ENCODE results near the gene SHE.
"Not testable (repeated sequence)": the region's sequence is repeated elsewhere in the genome, so short reads cannot be mapped to it uniquely, and the experiment has no call there.

Gene SHE

DNA sequence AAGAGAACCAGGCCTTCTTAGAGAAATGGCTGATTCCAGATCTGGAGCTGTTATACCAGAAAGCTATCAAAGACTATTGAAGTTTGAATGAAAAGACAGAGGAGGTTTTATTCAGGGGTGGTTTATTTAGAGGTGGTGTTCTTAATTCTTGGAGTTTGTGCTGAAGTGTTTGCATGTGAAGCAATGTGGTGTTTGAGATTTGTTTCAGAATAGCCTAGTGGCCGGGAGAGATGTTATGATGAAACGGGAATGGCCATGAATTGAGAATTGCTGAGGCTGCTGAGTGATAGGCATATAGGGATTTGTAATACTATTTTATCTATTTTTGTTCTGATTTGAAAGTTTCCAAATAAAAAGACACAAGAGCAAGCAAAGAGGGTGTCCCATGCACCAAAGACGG is 10.5 kb upstream of the SHE start:
- DNase-seq, result no peak

DNA sequence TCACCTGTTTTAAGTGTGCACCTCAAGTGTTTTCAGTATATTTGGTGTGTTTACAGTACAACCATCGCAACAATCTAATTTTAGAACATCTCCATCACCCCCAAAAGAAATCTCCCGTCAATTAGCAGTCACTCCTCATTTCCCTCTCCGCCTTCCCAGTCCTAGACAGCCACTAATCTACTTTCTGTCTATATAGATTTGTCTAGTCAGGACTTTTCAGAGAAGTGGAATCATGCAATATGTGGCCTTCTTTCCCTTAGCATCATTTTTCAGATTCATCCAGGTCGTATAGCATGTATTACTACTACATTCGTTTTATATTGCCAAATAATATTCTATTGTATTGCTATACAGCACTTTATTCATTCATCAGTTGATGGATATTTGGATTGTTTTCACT is 1.7 kb upstream of the SHE start:
- DNase-seq, result no peak

DNA sequence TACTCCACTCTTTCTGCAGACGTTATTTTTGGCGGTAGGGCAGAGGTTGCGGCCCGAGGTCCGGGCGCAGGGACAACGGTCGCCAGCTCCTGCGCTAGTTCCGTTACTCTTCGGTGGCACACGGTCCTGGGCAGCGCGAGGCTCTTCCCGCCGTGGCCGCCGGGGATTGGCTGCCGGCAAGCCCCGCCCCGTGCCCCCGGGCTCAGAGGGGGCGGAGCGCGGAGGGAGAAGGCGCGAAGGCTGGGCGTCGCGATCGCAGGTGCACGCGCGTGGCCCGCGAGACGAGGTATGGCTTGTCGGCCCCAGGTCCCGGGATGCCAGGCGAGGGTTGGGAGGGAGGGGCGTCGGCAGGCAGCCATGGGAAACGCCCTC is 518 bp upstream of the SHE start:
- no peak for DNase-seq

DNA sequence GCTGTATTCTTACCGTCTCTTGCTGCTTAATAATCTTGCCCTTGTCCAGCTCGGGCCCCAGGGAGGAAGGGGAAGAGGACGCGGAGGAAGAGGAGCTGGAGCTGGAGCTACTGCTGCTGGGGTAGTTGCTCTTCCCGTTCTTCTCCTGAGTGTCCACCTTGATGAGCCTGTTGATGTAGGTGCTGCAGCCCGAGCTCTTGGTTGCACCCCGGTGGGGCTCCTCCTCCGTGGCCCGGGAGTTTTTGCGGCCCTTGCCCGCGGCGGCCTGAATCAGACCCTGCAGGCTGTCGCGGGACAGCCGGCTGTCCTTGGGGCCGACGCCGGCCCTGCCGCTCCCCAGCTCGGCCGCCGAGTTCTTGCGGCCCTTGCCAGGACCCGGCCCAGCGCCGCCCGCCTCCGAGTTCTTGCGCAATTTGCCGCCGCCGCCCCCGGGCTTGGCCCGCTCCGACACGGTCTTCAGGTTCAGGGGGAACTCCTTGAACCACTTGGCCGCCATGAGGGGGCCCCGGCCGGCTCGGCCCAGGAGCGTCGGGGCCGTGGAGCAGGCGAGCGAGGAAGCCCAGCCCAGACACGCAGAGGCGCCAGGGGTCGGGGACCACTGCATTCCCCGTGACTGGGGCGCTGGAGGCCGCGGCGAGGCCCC is 668 bp downstream of the SHE start:
- no peak for DNase-seq

DNA sequence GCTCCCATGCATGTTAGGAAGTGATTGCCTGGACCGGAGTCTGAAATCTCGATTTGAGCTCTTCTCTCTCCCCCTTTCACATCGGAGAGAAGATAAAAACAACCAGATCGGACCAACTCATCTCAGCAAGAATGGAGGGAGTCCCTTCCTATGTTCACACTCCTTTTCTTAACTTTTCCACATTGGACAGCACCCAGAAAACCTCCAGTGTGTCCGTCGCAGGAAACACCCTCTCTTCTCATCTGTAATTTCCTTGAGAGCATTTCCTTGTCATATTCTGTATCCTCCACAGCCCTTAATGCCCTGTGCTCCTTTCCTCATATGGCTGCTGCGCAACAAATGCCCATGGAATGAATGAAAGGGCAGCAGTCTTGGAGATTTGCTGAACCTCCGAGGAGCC is 1.7 kb downstream of the SHE start:
- DNase-seq, result no peak

DNA sequence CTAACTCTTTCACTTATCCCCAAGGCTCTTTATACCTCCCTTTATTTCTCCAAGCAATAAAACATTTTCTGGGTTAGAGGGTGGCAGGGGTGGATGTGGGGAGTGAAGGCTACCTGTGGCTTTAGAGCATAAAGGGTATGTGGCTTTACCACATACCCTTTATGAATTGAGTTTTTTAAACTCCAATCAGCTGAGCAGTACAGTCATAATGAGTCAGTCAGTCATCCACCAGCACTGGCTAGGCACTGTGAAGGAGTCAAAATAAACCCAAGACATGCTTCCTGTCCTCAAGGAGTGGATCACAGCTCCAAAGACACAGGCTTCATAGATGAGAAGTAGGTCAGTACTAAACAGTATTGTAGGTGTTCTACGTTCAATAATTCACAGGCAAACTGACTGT is 2.8 kb downstream of the SHE start:
- no peak for DNase-seq

DNA sequence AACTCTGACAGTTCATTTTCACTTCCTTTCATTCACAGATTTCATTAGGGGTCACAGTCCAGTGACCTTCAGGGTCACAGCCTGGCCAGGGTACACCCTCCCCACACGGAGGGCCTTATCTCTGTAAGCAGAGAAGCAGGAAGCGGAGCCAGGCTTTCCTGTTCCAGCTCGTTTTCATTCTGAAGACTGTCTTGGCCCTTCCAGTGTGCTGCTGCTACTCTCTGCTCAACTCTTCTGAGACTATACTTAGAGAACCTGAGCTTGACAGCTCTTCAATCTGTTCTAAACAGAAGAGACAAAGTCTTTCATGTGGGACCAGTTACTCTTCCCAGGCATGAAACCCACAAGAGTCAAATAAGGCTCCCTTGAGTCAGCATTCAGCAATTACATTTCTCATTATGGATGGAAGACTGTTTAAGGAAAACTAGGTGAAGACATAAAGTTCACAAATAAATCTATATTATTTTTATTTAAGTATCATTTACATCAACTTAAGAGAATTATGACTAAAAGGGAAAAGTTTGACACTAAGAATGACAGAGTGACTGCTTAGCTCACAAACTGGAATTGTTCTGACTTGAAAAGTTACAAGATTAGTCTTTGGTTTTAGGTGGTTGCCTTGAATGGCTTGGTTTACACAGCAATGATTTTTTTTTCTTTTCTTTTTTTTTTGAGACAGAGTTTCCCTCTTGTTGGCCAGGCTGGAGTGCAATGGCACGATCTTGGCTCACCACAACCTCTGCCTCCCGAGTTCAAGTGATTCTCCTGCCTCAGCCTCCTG is 5.0 kb downstream of the SHE start:
- DNase-seq, result no peak

DNA sequence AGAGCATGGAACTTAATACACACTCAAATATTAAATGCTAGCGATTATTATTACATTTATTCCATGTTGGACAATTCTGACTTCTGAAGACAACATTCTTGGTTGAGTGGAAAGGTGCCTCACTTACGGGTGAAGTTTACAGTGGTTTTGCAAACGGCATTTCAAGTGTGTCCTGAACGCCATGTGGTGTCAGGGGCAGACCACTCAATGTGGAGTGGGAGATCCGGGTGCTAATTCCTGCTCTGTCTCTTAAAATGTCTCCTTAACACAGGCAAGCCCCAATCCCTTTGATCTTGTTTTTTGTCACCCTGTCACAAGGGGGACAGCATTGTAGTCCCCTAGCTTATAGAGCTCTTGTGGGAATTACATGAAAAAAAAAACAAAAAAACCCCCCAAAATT is 5.8 kb downstream of the SHE start:
- no peak for DNase-seq

DNA sequence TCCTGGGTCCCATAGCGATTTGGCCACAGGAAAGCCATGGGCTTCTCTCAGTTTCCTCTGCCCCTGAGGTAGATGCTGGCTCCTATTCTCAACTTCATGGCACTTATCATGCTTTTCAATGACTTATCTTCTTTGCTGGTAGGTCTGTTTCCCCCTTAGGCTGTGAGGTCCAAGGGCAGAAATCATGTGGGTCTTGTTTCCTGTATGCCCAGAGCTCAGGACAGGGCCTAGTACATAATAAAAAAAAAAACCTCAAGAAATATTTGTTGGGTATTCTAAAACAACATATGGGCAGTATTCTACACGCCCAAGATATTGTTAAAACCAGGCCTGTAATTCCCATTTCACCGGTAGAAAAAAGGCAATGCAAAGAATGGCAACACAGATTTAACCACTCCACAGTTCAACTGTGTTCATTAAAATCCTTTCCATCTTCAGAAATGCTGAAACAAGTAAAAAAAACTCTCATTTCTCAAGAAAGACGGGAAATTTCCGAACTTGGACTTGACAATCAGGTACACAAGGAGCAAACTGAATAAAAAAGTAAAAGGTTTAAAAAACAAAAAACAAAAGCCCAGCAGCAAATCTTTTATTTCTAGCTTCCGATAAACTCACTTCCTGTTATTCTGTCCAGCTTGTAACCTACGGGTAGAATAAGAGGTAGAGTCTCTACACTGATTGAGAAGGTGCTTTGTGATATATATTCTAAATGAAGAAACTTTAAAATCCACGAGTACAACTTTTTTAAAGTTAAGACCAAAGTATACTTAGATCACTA is 6.5 kb downstream of the SHE start:
- DNase-seq, result no peak

DNA sequence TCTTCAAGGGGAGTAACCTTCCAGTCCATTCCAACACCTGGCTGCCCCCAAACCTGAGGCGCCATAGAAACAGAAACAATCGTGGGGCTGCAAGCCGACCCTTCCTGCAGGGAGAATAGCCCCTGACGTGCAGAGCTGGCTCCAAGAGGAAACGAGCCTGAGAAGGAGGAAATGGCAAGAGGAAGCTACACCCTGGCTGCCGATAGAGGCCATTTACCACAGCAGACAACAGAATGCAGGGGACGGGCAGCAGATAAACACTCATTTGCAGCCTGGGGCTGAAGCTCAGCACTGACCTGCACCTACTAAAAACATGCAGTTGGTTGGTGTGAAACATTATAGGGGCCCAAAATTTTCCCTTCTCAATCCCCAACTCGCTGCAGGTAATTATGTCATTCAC is 8.9 kb downstream of the SHE start:
- no peak for DNase-seq

DNA sequence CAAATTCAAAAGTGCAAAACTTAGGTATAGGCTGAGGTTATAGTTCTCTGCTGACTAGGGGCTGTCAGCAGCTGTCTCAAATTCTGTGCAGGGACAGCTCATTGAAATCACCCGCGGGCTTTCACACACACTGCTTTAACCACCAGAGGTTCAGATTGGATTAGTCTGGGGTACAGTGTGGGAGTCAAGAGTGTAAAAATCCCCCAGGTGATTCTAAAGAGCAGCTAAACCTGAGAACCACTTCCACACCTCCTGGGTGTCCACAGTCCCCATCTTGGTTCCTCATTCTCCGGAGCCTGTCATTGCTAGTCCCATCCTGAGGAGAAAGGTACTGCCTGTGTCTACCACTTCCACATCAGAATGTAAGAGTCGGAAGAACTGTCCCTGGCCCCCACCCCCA is 10.1 kb downstream of the SHE start:
- no peak for DNase-seq

DNA sequence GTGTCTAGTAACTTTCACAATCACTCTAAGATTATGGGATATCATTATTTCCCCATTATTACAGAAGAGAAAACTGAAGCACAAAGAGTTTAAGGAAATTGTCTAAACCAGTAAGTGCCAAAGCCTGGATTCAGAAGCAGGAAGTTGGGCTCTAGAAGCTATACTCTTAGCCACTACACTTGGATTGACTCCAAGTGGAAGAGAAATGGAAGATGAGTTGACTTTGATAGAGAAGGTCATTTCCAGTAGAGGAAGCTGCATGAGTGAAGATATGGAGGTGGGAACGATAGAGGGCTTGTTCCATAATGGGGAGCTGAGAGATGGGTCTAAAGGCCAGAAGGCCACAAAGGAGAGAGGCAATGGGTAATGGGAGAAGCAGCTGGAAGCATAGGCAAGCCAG is 11.9 kb downstream of the SHE start:
- DNase-seq, result no peak

DNA sequence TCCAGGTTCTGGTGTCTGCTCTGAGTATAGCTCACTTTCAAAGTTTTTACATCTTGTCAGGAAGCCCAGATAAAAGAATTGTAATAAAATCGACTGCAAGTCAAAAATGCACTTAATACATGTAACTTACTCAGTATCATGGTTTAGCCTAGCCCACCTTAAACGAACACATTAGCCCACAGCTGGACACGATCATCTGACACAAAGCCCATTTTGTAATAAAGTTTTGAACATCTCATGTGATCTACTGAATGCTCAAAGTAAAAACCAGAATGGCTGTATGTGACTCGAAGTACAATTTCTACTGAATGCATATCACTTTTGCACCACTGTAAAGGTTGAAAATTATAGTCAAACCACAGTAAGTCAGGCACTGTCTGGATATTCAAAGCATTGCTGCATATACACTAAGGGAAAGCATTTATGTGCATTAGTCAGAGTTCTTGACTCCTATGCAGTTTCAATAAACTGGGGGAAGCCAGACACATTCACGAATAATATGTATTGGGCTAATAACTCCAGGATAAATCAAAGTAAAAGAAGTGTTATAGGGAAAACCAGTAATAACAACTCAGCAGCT is 12.4 kb downstream of the SHE start:
- no peak for DNase-seq

DNA sequence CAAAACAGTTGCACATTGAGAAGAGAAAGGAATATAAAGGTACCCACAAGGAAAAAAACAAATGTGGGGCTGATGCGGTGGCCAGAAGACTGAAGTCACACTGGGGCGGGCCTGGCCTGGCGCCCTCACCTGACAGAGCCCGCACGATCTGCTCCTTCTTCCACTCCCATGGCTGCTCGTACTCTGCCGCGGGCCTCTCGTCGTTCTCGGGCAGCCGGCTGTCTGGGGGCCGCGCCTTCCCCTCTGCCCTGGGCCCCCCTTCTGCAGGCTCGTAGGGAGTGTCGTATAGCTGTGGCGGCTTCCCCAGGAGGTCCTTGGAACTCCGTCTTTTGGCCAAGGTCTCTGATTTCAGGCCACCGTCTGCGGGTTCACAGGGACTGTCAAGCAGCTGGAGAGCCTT is 13.3 kb downstream of the SHE start:
- no peak for DNase-seq

DNA sequence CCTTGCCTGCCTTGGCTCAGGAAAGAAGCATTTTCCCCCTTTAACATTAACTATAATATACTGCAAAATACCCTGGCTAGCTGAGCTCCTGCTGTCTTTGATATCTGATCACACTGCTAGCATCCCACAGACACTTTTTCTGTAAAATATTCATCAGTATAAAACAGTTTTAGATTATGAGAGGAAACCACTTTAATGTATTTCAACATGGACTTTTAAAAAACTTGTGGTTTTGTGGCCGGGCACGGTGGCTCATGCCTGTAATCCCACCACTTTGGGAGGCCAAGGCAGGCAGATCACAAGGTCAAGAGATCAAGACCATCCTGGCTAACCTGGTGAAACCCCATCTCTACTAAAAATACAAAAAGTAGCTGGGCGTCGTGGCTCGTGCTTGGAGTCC is 15.5 kb downstream of the SHE start:
- DNase-seq, result not testable (repeated sequence)

DNA sequence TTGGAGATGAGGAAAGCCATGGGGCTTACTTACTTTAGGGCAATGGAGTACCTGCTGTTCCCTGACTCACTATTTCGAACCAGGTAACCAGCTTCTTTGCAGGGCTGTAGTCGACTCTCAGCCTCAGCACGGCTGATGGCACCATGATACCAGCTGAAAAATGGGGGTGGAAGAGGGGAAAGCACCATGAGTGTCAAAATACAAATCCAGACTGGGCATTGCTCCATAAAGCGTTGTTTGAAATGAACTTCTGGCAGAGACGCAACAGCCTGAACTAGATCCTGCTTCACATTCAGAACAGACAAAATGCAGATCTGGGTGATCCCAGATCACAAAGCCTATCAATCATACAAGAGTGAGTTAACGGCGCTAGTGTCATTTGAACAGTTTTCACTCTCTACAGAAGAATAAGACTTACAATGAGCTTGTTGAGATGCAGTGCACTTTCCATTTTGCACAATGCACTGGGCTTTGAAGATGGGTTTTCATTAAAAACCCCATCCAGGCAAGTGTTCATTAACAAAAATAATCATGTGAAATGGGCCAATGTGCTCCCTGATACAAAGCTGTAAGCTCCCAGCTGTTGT is 16.2 kb downstream of the SHE start:
- no peak for DNase-seq

DNA sequence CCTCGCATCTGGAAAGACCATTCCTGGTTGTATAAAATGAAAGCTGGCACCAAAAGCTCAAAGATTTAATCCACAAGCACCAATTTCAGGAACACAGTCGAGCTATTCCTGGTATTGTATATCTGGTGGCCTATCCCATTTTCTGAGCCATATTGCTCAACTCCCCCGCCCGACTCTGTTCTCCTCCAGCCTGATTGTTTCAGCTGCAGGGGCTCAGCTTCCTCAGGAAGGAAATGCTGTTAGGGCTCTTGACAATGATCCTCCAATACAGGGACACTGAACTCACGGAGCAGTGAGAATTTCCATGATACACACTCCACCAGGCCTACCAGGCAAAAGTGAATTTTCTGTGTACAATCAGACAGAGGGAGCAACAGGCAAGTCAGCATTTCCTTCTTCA is 17.1 kb downstream of the SHE start:
- DNase-seq, result no peak

DNA sequence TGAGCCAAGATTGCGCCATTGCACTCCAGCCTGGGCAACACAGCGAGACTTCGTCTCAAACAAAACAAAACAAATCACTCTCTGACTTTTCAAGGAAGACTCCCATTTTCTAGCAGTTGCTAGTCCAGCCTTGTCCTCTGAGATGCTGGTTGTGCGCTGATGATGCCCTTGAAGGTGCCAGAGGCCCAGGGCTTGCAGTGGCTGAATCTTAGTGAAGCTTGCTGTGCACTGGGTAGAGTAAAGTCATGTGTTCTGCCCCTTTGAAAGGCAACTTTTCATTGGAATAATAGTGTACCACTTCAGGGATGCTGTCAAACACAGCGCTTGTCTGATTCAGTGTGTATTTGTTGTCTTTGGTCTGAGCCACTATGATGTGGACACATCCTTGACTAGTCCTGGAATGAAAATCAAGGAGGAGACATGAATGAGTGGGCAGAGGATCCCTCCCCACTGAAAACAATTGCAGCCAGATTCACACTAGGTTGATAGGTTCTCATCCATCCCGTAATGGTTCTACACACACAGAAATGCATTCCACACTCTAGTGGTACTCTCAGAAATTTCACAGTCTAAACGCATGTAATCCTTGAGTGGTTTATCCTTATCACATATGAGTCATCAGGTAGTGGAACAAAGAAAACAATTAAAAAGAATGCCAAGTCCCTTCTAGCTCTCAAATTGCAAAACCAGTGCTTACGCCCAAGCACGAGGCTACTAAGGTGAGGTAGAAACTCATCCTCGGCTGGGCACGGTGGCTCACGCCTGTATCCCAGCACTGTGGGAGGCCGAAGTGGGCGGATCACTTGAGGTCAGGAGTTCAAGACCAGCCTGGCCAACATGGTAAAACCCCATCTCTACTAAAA is 18.0 kb downstream of the SHE start:
- no peak for DNase-seq

DNA sequence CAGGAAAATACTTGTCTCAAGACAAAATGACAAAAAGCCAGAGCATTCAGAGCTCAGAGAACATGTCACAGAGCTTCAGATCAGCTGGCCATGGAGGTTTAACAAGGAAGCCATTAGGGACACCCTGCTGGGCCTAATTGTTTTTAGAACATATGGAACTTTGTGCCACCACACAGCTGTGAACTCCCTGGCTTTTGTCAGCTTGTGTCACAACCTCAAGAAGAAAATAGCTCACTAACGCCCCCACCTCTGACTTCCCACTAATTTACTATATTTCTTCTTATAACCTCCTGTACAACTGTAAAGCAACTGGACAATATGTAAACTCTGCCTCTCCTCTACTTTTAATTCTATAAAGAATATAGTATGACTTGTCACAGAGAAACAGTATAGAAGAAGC is 21.2 kb downstream of the SHE start:
- DNase-seq, result peak; percentile 79

DNA sequence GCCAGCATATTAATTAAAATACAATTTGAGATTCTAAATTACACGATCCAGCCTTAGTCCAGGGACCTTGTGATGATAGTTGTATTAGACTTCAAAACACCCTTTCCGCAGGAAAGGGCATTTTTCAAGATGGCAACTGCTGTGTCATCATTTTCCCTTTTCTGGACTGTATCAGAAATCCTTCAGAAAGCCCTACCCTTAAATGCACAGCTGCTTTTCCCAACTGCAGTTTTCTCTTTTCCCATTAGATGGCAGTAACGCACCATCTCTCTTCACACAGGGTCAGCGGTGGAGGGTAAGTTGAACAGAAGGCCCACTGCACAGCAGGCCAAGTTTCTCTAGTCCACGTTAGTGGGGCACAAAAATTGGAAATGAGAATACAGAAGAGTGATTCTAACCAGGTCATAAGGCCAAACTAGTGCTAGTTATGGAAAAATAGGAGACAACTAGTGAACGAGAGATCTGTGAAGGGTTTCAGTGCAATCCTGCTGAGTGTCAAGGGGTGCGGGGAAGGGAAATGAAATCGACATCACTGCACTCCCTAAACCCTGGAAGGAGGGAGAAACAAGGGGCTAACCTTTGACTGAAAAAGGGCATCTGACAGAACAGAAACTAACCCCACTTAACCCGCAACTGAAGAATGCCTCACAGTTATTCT is 22.3 kb downstream of the SHE start:
- DNase-seq, result peak; percentile 78

DNA sequence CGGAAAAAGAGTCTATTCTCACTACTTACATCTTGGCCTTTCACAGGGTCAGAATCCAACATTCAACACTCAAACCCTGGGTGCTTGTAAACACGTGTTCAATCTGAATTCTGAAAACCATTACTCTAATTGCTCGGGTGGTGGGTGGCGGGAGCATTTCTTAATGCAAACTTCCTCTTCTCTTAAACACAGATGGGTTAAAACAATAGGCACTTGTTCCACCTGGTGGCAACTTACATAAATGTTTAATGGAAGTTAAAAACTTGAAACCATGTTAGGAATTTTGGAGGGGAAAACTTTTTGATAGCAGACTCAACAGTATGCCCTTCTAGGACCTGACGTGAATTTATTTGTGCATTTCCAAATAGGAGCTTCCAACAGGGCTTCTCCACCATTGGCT is 23.6 kb downstream of the SHE start:
- no peak for DNase-seq

DNA sequence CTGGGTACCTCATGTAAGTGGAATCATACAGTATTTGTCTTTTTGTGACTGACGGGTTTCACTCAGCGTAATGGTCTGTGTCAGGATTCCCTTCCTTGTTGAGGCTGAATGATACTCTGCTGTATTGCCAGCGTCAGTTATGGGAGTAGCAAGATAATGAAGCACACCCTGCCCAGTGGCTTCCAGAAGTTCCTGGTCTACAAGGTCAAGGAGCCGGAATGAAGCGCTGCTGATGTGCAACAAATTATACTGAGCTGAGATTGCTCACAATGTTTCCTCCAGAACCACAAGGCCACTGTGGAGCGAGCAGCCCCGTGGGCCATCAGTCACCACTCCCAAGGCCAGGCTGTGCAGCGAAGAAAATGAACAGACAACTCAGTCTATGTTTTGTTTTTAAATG is 24.2 kb downstream of the SHE start:
- DNase-seq, result no peak

Measured in NCI-H2171 treated with DMSO at 0.1 percent for 48 hours (cell line).